HepG2 (cell line): Measurements from ENCODE around the gene MRI1. TPM values are rescaled to one million over a fixed set of nuclear protein-coding genes. Genes with fewer than 3 reads are reported as not detected.
A peak's percentile ranks its signal among the peaks of the same experiment; 100 is the strongest.

ENCODE experiments used
- CAMTA2 ChIP-seq: sonication (generic); formaldehyde crosslinking; IDR thresholded peaks from 2 replicates; pipeline ENCODE4 v1.4.0; 2020; ENCODE audit warnings: mild to moderate bottlenecking, missing genetic modification reagents, borderline replicate concordance
- CEBPG ChIP-seq: IDR thresholded peaks from 2 replicates; pipeline ENCODE4 v1.6.1; 2016
- GATAD1 ChIP-seq: IDR thresholded peaks from 2 replicates; pipeline ENCODE4 v1.6.1; 2016; ENCODE audit warnings: missing genetic modification reagents, missing compliant biosample characterization
- HCFC1 ChIP-seq: fragments of 150-350 bp; IDR thresholded peaks from 2 replicates; pipeline ENCODE4 v1.6.1; 2014; ENCODE audit warnings: low read depth, low read length
- KAT2B ChIP-seq: fragments of 150-350 bp; IDR thresholded peaks from 2 replicates; pipeline ENCODE4 v1.6.1; 2014; ENCODE audit warnings: low read depth, low read length, borderline replicate concordance
- KAT7 ChIP-seq: IDR thresholded peaks from 2 replicates; pipeline ENCODE4 v1.6.1; 2018; ENCODE audit warnings: borderline replicate concordance, missing compliant biosample characterization
- SRSF4 ChIP-seq: fragments of 200-400 bp; formaldehyde crosslinking; IDR thresholded peaks from one replicate; pipeline ENCODE4 v1.6.1; 2018; ENCODE audit warnings: mild to moderate bottlenecking, low read depth, low read length, moderate library complexity; ENCODE audit not compliant: poor library complexity, severe bottlenecking
- ZNF160 ChIP-seq: sonication (generic); formaldehyde crosslinking; IDR thresholded peaks from 2 replicates; pipeline ENCODE4 v1.8.0; 2022; ENCODE audit warnings: mild to moderate bottlenecking, inconsistent platforms, missing genetic modification reagents
- ZNF234 ChIP-seq: sonication (generic); formaldehyde crosslinking; conservative IDR thresholded peaks from 2 replicates; pipeline ENCODE4 v1.5.1; 2020; ENCODE audit warnings: mild to moderate bottlenecking, missing genetic modification reagents
- ZNF670 ChIP-seq: sonication (generic); formaldehyde crosslinking; IDR thresholded peaks from 2 replicates; pipeline ENCODE4 v1.8.0; 2022; ENCODE audit warnings: mild to moderate bottlenecking, missing genetic modification reagents, borderline replicate concordance
- ZNF768 ChIP-seq: sonication (generic); formaldehyde crosslinking; IDR thresholded peaks from 2 replicates; pipeline ENCODE4 v1.4.0; 2020; ENCODE audit warnings: missing genetic modification reagents
- ZNF775 ChIP-seq: sonication (generic); formaldehyde crosslinking; IDR thresholded peaks from 2 replicates; pipeline ENCODE4 v1.4.0; 2020; ENCODE audit warnings: missing genetic modification reagents, mild to moderate bottlenecking, moderate library complexity, borderline replicate concordance
- polyA plus RNA-seq, 8 experiments: library from polyadenylated mRNA; depleted of rRNA in 3 of 8; stranded (reverse) in 7 of 8; unstranded in 1 of 8; fragments of >200 nt; fragmentation: Illumina TruSeq in 4 of 8; extraction: Trizol in 4 of 8; gene quantifications; 2 replicates each; pipeline versions ENCODE4 v1.2.1 to v1.2.3, GENCODE V29; 2011 to 2016; ENCODE audit warnings: low read depth in 4 of 8, missing spikeins in 1 of 8, mixed read lengths in 1 of 8; ENCODE audit not compliant: insufficient read depth in 1 of 8
- total RNA-seq, 5 experiments: library from RNA; depleted of rRNA; stranded (reverse); fragments of >200 nt; fragmentation: Illumina TruSeq; extraction: Trizol; gene quantifications; 2 replicates each; pipeline ENCODE4 v1.2.3, GENCODE V29; 2016; ENCODE audit warnings: low read depth in 1 of 5
- TF ChIP-seq, protein P1 (sequence below): sonication (generic); formaldehyde crosslinking; IDR thresholded peaks from 2 replicates; pipeline ENCODE4 v1.5.1; 2020; ENCODE audit warnings: missing genetic modification reagents, mild to moderate bottlenecking, borderline replicate concordance
- TF ChIP-seq, protein P2 (sequence below): sonication (generic); formaldehyde crosslinking; IDR thresholded peaks from 2 replicates; pipeline ENCODE4 v1.5.0; 2020; ENCODE audit warnings: mild to moderate bottlenecking, missing genetic modification reagents
- TF ChIP-seq, protein P3 (sequence below): sonication (generic); formaldehyde crosslinking; IDR thresholded peaks from 2 replicates; pipeline ENCODE4 v1.4.0; 2020; ENCODE audit warnings: missing genetic modification reagents, mild to moderate bottlenecking, borderline replicate concordance
- TF ChIP-seq, protein P4 (sequence below): sonication (generic); formaldehyde crosslinking; IDR thresholded peaks from 2 replicates; pipeline ENCODE4 v1.4.0; 2020; ENCODE audit warnings: mild to moderate bottlenecking, low read depth, missing genetic modification reagents
- TF ChIP-seq, protein P5 (sequence below): sonication (generic); formaldehyde crosslinking; IDR thresholded peaks from 2 replicates; pipeline ENCODE4 v1.4.0; 2020; ENCODE audit warnings: missing genetic modification reagents
- TF ChIP-seq, protein P6 (sequence below): sonication (generic); formaldehyde crosslinking; IDR thresholded peaks from 2 replicates; pipeline ENCODE4 v1.4.0; 2020; ENCODE audit warnings: mild to moderate bottlenecking, low read depth, missing genetic modification reagents

The MRI1 gene
- total and polyA plus RNA-seq, 2 of the 13 experiments (the other 11 are each of a cell fraction or from before 2014, with no cell fraction given): 20.1 to 20.6 TPM

DNA sequence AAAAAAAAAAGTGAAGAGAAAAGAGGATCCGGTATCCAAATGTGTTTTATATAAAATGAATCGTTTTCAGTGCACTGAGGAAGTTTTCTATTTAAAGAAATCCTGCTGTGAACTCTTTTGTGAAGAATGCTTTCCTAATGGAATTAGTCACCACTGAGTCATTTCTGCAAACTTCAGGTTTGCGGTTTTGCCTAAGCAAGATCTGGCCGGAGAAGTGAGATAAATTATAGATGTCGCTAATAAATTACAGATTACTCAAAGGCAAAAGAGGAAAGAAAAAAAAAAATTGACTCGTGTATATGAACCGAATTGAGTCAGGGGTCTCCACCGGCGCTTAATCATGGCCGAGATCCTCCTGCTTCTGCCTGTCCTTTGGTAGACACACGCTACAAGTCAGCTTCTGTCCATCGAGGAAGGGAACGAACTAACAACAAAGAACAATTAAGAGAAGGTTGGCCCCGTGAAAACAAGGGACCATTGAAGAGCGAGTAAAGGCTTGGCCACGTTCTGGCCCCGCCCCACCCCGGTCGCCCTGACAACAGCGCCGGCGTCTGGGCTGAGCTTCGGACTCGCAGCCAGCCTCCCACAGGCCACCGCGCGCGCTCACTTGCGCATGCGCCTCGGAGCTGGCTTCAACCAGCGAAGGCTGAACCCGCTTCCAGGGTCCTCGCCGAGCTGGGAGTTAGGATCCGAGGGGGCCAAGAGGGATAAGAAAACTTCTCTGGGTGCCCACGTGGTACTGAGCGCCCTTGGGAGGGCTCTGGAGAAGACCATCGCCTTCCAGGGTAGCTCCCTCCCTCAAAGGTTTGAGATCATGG lies 33.0 kb upstream of the MRI1 start (continued):
- TF ChIP-seq, protein P1, sequence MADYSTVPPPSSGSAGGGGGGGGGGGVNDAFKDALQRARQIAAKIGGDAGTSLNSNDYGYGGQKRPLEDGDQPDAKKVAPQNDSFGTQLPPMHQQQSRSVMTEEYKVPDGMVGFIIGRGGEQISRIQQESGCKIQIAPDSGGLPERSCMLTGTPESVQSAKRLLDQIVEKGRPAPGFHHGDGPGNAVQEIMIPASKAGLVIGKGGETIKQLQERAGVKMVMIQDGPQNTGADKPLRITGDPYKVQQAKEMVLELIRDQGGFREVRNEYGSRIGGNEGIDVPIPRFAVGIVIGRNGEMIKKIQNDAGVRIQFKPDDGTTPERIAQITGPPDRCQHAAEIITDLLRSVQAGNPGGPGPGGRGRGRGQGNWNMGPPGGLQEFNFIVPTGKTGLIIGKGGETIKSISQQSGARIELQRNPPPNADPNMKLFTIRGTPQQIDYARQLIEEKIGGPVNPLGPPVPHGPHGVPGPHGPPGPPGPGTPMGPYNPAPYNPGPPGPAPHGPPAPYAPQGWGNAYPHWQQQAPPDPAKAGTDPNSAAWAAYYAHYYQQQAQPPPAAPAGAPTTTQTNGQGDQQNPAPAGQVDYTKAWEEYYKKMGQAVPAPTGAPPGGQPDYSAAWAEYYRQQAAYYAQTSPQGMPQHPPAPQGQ (CRISPR knock-in tag): no peak
- TF ChIP-seq, protein P2, sequence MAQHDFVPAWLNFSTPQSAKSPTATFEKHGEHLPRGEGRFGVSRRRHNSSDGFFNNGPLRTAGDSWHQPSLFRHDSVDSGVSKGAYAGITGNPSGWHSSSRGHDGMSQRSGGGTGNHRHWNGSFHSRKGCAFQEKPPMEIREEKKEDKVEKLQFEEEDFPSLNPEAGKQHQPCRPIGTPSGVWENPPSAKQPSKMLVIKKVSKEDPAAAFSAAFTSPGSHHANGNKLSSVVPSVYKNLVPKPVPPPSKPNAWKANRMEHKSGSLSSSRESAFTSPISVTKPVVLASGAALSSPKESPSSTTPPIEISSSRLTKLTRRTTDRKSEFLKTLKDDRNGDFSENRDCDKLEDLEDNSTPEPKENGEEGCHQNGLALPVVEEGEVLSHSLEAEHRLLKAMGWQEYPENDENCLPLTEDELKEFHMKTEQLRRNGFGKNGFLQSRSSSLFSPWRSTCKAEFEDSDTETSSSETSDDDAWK (CRISPR knock-in tag): no peak
- TF ChIP-seq, protein P3, sequence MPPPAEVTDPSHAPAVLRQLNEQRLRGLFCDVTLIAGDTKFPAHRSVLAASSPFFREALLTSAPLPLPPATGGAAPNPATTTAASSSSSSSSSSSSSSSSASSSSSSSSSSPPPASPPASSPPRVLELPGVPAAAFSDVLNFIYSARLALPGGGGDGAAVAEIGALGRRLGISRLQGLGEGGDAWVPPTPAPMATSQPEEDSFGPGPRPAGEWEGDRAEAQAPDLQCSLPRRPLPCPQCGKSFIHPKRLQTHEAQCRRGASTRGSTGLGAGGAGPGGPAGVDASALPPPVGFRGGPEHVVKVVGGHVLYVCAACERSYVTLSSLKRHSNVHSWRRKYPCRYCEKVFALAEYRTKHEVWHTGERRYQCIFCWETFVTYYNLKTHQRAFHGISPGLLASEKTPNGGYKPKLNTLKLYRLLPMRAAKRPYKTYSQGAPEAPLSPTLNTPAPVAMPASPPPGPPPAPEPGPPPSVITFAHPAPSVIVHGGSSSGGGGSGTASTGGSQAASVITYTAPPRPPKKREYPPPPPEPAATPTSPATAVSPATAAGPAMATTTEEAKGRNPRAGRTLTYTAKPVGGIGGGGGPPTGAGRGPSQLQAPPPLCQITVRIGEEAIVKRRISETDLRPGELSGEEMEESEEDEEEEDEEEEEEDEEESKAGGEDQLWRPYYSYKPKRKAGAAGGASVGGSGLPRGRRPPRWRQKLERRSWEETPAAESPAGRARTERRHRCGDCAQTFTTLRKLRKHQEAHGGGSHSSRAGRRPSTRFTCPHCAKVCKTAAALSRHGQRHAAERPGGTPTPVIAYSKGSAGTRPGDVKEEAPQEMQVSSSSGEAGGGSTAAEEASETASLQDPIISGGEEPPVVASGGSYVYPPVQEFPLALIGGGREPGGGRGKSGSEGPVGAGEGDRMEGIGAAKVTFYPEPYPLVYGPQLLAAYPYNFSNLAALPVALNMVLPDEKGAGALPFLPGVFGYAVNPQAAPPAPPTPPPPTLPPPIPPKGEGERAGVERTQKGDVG (CRISPR knock-in tag): no peak
- TF ChIP-seq KAT7 (CRISPR knock-in tag): no peak
- 0 out of 2 replicates have a peak, but pooled peaks have one; percentile 25 for TF ChIP-seq ZNF768
- no peak for TF ChIP-seq KAT2B
- no peak for TF ChIP-seq ZNF234 (CRISPR knock-in tag)
- TF ChIP-seq CAMTA2 (CRISPR knock-in tag): 0 out of 2 replicates have a peak, but pooled peaks have one; percentile 20
- no peak for TF ChIP-seq HCFC1
- TF ChIP-seq, protein P4, sequence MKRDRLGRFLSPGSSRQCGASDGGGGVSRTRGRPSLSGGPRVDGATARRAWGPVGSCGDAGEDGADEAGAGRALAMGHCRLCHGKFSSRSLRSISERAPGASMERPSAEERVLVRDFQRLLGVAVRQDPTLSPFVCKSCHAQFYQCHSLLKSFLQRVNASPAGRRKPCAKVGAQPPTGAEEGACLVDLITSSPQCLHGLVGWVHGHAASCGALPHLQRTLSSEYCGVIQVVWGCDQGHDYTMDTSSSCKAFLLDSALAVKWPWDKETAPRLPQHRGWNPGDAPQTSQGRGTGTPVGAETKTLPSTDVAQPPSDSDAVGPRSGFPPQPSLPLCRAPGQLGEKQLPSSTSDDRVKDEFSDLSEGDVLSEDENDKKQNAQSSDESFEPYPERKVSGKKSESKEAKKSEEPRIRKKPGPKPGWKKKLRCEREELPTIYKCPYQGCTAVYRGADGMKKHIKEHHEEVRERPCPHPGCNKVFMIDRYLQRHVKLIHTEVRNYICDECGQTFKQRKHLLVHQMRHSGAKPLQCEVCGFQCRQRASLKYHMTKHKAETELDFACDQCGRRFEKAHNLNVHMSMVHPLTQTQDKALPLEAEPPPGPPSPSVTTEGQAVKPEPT (CRISPR knock-in tag): no peak
- TF ChIP-seq, protein P5, sequence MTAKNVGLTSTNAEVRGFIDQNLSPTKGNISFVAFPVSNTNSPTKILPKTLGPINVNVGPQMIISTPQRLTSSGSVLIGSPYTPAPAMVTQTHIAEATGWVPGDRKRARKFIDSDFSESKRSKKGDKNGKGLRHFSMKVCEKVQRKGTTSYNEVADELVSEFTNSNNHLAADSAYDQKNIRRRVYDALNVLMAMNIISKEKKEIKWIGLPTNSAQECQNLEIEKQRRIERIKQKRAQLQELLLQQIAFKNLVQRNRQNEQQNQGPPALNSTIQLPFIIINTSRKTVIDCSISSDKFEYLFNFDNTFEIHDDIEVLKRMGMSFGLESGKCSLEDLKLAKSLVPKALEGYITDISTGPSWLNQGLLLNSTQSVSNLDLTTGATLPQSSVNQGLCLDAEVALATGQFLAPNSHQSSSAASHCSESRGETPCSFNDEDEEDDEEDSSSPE: peak; percentile 17; the same call in 1 of the 2 replicates
- no peak for TF ChIP-seq ZNF775
- TF ChIP-seq, protein P6, sequence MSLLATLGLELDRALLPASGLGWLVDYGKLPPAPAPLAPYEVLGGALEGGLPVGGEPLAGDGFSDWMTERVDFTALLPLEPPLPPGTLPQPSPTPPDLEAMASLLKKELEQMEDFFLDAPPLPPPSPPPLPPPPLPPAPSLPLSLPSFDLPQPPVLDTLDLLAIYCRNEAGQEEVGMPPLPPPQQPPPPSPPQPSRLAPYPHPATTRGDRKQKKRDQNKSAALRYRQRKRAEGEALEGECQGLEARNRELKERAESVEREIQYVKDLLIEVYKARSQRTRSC (CRISPR knock-in tag): no peak
- peak; percentile 80 for TF ChIP-seq GATAD1
- no peak for TF ChIP-seq CEBPG
- TF ChIP-seq ZNF160: no peak
- TF ChIP-seq SRSF4: no peak
- TF ChIP-seq ZNF670: no peak
